NCI-H510A treated with DMSO at 0.1 percent for 48 hours (cell line): ENCODE results near the gene SLITRK1.

Experiments used
- DNase-seq: peaks from one replicate; lab custom pipeline; 2025; lab: John Stamatoyannopoulos, UW

The SLITRK1 gene

DNA sequence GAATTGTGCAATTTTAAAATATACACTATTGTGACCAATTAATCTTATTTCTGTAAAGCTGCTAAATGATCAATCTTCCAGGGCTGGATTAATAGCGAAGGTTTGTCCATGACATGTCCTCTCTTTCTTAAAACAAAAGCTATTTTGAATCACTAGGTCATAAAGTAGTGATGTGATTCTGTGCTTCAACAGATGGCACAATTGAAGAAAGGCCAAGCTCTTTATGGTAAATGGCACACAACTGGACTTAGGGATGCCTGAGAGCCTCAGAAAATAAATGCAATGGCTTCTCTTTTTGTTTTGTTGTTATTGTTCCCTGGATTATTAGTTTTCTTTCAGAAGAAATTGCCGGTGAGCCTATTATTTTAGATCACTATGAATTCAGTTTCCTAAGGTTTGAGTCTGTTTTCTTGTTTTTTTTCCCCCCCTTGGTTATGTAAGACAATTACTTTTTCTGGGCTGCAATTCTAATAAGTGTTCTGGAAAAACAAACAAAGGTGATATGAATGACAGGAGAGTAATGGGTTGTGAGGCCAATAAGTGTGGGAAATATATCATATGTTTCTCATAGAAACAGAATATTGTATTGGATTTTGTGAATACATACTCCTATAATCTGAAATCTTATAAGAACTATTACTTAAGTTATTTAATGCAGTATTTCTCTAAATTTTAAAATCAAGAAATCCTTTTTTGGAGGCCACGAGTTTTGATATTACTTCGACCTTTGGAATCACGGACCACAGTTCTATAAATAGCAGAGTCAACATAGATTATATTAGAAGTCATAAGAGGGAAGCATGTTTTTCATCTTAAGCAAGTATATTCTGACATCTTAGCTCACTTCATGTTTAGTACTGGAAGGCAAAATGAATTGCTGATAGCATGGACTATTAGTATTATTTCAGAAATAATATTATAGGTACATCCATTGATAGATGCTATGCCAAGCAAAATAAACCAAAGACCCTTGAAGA, 16.8 kb downstream of the SLITRK1 start:
- no peak for DNase-seq

DNA sequence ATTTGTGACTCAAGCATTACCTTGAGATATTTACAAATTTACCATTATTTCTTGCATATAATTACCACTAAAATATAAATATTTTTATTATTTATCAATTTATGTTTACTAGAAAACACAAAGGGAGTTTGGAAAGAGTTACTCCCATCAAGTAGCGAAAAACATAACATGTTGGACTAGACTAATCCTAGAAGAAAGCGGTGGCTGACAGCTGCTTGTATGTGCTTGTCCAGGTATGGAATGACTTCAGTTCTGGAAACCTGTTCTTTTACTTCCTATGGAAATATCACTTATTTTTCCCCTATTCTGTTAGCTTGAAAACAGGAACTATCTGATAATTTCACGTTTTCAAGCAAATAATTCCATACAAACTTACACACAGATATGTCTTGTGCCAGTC, 28.5 kb downstream of the SLITRK1 start:
- DNase-seq = no peak

- no peak for DNase-seq
Observed at GRCh38 chr13:83845106-83845505, 37.2 kb downstream of the SLITRK1 start.

DNA sequence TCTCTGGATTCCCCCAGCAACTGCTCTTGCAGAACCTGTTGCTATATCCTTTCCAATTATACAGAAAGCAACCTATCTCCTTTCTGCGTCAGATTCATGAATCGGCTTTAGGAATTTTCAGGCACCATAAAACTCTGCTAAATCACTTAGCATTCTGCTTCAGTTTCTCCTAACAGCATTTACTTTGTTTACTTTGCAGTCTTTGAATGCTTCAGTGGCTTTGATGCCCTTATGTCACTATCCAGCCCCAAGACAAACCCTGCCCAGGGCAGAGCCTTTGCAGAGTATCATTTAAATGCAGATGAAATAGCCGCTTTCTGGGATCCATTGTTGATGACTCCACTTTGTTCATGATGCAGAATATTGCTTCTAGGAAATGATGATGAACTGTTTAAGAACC, 43.1 kb downstream of the SLITRK1 start:
- no peak for DNase-seq

GRCh38 chr13:83831796-83832195, 50.5 kb downstream of the SLITRK1 start:
- DNase-seq = no peak

- DNase-seq = no peak
Observed at GRCh38 chr13:83829810-83830209, 52.5 kb downstream of the SLITRK1 start.

- DNase-seq = no peak
Observed at GRCh38 chr13:83827338-83827737, 54.9 kb downstream of the SLITRK1 start.
